Activated CD8-positive, alpha-beta memory T cell treated with anti-CD3 and anti-CD28 coated beads for 24 hours (primary cell): ENCODE measurements around the gene GLG1.
"Not testable (repeated sequence)": the region's sequence is repeated elsewhere in the genome, so short reads cannot be mapped to it uniquely, and the experiment has no call there.

Experiments used
- DNase-seq: peaks from one replicate; pipeline ENCODE4 v3.0.0-alpha.2; 2020

The GLG1 gene

DNA sequence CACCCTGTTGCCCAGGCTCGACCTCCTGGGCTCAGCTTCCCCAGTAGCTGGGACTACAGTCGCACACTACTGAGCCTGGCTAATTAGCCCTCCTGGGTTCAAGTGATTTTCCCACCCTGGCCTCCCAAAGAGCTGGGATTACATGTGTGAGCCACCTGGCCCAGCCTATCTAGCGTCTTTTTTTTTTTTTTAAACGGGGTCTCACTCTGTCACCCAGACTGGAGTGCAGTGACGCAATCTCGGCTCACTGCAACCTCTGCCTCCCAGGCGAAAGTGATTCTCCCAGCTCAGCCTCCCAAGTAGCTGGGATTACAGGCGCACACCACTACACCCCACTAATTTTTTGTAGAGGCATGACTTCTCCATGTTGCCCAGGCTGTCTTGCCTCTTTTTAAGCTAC is 33.3 kb downstream of the GLG1 start:
- DNase-seq: no peak

DNA sequence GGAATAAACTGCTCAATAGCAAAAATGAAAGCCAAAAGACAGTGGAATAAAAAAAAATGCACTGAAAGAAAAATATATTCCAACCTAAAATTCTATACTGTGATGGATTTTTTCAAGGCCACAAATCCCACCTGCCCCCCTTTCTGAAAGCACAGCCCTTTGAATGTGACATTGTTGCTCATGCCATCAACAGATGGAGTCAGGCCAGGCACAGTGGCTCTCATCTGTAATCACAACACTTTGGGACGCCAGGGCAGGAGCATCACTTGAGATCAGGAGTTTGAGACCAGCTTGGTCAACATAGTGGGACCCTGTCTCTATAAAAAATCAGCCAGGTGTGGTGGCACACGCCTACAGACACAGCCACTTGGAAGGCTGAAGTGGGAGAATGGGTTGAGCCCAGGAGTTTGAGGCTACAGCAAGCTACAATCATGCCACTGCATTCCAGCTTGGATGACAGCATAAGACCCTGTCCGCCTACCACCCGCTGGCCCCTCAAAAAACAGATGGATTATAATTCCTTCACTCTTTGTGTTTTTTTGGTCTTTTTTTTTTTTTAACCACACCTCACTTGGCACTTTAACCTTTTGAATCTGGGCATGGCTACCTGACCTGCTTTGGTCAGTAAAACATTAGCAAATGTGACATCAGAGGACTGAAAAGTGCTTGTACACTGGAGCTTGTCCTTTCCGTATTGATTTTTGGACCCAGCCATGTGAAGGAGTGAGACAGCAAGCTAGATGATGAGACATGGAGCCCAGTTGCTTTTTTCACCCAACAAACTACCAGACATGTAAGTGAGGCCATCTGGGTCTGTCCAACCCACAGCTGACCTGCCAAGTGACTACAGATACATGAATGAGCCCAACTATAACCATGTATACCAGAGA is 36.3 kb downstream of the GLG1 start:
- DNase-seq: no peak

DNA sequence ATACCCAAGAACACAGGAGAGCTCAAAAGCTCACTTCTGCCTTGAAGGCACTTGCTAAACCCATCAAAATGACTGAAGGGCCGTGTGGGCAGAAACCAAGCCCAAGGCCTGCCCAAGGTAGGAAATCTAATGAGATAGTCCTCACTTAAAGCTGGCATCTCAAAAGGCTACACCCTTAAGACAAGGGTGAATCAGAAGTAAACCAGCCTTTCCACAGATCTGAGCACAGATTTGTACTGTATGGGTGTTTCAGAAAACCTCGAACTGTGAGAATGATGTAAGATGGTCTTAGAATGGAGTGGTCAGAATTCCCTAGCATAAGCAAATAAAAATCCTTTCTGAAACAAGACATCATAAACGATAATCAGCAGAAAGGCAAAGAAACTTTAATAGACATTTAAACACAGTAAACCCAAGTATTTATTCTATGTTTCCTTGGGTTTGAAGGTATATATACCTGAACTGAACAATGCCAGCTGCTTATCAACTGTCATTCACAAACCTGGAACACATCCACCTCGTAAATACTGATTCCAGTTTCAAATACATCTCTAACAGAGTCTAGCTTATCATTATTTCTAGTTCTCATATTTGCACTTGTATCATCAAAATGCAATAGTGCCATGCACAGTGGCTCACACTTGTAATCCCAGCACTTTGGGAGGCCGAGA is 37.8 kb downstream of the GLG1 start:
- no peak for DNase-seq

DNA sequence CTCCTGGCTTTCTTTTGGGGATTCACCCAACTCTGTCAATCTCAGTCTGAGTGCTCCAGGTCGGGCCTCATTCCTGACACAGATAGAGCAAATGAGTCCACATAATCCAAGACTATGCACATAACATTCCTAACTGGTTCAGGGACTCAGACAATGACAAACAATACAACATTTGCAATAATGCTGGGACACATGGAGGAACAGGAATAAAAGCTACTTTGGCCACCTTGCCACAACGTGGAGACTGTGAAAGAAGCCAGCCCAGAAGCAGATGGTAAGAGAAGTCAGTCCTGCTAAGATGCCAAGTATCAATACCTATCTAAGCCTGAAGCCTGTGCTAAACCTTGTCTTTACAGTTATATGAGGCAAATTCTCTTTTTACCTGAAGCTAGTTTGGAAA is 39.0 kb downstream of the GLG1 start:
- DNase-seq: no peak

DNA sequence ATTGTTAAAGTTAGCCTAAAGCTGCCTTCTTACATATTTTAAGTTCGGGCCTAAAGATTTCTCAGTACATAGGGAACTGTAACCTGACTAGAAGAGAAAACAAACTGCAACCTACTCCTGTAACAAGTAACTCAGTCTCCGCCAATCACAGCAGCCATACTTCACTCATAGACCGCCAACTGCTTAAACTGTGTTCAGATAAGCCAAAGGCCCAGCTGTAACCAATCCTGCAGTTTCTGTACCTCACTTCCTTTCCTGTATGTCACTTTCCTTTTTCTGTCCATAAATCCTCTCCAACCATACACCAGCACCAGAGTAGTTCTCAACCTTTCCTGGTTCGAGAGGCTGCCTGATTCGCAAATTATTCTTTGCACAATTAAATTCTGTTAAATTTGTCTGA is 41.5 kb downstream of the GLG1 start:
- DNase-seq: no peak

DNA sequence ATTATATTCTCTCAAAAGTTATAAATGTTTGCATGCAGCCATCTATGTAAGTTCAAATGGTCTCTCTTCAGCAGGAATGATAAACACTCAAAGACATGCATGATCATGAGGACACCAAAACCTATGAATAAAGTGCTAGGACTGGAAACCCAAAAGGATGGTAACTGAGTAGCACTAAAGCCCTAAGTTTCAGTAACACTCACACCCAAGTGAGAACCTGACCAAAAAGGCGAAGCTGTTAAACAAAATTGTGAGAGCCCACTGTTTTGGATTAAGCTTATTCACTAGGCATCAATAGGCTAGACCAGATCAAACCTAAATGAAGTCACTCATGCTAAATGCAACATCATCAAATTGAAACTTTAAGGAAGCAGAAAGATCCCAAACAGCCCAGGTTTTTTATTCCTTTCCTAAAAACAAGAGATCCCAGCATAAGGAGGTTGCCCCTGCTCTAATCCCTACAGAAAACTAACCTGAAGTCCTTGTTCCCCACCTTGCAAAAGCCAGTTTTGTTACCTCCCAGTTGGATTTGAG is 42.4 kb downstream of the GLG1 start:
- no peak for DNase-seq

DNA sequence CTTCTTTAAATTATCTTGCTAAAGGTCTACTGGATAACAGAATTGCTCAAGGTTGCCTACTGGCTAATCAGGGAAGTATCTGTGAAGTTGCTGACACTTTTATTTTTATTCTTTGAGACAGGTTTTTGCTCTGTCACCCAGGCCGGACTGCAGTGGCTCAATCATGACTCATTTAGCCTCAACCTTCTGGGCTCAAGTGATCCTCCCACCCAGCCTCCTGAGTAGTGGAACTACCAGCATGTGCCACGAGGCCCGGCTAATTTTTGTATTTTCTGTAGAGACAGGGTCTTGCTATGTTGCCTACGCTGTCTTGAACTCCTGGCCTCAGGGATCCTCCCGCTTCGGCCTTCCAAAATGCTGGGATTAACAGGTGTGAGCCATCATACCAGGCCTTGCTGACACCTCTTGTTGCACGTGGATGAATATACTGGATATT is 43.1 kb downstream of the GLG1 start:
- DNase-seq: no peak

DNA sequence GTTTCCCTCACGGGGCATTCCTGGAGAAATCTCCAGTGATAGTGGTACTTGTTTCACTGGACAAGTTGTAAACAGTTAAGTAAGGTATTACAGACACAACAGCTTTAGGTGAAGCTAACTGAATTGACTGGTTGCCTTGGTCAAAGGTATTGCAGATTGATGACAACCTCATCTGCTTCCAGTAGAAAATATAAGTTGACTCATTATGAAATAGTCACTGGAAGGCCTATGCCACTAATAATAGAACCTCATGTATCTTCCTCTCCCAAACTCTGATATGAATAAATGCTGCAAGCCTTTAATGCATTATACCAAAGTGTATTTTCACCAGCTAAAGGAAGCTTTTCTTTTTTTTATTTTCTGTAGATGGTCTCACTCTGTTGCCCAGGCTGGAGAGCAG is 44.8 kb downstream of the GLG1 start:
- DNase-seq: no peak

DNA sequence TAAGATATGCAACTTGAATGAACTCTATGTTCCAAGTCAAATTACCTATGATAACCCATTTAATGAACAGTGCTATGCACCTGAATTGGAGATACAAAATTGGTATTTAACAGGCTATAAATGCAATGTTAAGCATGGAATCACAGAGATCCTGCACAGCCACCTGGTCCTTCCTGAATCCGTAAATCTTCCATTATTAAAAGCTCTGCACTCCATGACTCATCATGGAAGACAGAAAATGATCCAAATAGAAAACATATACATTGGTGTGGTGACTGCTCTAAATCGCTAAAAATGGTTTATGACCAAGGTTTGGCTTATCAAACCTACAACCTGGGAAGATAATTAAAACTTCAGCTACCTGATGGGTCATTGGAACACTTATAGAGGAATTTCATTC is 45.3 kb downstream of the GLG1 start:
- DNase-seq: no peak

DNA sequence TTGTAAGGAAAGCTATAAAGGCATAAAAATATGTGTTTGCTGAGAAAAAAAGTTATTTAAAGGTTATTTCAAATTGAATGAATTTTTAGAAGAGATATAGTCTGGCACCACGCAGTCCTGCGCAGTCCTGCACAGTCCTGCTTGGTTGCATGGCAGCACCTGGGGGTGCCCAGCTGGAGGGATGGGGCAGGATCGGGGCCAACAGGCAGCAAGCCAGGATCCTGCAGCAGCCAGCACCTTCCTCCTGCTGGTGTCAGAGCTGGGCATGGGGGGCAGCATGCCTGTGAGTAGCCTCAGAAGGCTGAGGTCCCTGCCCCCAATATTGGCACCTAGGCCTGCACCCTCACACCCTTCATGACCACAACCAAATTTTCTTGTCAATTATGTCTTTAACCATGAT is 46.0 kb downstream of the GLG1 start:
- DNase-seq: no peak

DNA sequence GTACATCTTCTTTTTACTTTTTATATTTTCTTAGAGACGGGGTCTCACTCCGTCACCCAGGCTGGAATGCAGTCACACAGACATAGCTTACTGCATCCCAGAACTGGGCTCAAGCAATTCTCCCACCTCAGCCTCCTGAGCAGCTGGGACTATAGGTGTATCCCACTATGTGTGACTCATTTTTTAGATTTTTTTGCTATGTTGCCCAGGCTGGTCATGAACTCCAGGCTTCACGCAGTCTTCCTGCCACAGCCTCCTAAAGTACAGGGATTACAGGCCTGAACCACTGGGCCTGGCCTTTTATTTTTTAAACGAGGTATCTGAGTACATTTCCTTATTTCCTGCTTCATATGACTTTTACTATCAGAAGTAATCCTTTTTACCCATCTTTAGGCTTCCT is 48.0 kb downstream of the GLG1 start:
- DNase-seq: no peak

DNA sequence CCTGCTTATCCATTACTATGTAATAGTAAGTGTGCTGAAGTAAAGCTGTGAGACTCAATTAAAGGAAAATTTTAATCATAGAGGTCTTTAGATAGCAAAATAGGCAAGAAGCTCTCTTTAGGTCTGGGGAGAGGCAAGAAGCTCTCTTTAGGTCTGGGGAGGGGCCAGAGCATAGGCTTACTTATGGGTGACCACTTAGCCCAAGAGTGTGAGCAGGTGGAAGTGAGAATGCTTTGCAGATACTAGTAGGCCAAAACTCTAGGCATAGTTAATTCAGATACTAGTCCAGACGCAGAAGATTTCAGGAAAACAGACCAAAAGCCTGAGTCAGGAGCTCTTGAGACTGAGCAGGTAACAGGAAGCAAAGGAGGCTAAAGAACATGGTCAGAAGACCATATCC is 49.6 kb downstream of the GLG1 start:
- DNase-seq: no peak

DNA sequence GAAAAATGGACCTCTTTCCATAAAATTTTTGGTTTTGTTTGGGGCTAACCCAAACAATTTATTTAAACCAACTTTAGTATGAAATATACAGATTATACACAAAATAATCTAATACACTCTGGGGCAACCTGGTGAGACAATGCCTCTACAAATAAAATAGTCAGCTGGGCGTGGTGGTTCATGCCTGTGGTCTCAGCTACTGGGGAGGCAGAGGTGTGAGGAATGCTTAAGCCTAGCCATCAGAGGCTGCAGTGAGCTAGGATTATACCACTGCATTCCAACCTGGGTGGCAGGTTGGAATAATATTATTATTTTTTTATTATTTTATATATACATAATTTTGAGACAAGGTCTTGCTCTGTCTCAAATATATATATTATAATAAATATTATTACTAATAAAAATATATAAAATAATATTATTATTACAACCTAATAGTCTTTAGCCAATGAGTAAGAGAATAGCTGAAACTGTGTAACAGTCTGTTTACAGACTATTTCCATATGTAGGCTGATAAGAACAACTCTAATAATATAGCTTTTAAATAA is 50.5 kb downstream of the GLG1 start:
- DNase-seq: no peak

DNA sequence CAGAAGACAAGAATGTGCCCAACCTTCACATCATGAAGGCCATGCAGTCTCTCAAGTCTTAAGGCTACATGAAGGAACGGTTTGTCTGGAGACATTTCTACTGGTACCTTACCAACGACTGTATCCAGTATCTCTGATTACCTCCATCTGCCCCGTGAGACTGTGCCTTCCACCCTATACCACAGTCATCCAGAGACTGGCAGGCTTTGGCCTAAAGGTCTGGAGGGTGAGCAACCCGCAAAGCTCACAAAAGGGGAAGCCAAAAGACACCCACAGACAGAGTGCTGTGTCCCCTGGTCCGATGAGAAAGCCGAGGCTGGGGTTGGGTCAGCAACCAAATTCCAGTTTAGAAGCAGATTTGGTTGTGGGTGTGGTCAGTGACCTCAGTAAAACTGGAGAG is 54.6 kb downstream of the GLG1 start:
- DNase-seq: not testable (repeated sequence)

DNA sequence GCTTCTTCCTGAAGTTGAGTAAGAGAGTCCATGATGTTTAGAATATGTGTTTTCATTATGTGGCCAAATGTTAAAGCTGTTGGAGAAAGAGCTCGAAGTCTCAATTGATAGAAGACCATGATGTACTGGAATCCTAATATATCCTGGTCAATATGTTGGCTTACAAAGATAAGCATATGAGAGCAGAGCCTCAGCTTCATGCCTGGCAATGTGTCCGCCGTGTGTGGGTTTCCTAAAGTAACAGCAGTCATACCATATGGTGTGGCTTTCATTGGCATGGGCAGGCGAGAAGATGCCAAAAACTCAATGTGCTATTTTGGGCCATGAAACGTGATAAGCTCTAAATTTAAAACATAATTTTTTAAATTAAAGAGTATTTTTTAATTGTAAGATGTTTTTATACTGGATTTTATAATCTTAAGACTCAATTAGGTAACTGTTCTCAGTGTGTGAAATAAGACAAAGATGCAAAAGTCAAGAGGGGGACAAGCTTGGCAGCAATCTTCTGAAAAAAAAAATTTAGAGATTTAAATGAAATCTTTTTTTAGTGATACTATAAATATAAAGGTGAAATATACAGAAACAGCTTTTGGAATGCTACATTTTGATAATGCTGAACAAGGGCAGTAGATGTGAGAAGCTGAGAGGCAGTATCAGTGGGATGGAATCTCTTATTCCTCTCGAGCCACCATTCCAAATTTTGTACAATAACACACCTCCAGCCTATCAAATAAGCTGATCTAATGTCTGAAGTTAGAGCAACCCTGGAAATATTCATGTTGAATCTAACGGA is 56.5 kb downstream of the GLG1 start:
- DNase-seq: not testable (repeated sequence)

DNA sequence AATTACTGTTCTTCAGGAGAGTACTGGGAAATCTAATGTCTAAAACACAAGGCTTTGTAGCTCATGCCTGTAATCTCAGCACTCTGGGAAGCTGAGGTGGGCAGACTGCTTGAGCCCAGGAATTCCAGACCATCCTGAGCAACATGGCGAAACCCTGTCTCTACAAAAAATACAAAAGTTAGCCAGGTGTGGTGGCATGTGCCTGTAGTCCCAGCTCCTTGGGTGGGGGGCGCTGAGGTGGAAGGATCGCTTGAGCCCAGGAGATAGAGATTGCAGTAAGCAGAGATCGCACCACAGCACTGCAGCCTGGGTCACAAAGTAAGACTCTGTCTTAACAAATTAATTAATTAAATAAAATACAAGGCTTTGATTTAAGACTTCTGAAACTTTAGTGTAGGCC is 60.8 kb downstream of the GLG1 start:
- not testable (repeated sequence) for DNase-seq

DNA sequence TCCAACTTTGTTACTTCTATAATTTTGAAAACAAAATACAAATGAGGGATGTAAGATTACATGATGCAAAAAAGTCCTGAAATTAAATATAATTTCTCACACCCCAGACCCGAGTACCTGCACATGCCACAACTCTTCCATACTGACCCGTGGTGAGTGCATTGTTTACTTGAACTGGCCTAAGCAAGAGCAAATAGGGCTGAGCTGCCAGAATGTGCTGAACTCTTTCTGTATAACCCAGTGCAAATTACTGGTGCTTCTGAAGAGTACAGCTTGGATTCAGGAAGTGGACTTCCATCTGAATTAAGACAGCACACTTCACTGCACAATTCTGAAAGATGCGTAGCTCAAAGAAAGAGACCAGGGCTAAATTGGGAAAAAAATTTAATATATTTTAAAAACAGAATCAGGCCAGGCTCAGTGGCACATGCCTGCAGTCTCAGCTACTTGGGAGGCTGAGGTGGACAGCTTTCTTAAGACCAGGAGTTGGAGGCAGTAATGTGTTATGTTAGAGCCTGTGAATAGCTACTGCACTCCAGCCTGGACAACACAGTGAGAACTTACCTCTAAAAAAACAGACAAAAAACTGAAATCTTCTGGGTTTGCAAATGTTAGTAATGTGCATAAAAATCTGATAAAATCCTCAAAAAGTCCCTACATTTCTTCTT is 63.9 kb downstream of the GLG1 start:
- not testable (repeated sequence) for DNase-seq

DNA sequence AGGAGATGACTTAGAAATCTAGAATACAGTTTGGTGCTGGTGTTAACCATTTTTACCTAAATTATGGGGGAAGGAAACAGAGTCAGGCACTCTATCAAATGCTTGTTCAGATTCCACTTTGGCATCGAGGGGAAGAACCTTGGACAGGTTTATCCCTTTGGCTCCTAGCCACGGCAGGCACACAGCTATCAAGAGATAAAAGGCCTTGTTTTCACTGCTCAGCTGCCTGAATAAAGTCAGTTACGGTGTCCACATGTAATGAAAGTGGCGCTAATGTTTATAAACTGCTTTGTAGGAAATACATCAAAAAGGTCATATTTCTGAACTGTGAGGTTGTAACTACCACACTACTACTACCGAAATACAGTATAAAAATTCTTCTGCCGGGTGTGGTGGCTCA is 66.3 kb downstream of the GLG1 start:
- DNase-seq: not testable (repeated sequence)

DNA sequence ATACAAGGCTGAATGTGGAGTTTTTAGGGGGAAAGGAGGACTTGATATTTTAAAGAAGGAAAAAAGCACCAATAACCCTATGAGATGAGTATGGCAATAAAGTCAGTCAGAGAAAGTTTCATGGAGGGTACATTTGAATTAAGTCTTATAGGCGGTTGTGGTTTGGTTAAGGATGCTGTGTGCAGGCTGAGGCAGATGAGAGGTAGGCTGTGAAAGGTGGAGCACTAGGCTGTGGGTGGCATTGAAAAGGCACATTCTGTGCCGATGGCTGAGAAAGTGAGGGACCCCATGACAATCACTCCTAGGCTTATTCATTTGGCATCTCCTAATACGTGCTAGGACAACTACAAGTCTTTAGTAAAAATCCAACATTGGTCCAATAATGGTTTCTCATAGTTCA is 68.1 kb downstream of the GLG1 start:
- DNase-seq: not testable (repeated sequence)

DNA sequence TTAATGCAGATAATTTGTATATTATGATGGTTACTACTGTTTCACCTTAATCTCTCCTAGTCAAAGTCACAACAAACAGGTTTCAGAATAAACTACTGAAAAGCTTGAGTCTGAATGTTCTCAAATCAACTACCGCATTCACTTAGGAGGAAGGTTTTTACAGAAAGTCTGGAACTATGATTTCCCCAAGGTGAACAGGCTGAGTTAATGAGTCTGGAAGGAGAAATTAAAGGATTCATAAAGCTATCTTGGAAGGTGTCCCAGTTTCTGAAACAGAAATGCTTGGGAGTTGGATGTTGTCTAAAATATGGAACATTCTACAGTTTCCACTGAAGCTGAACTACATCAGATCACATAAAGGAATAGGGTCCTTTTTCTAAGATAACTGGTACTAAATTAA is 69.2 kb downstream of the GLG1 start:
- not testable (repeated sequence) for DNase-seq

DNA sequence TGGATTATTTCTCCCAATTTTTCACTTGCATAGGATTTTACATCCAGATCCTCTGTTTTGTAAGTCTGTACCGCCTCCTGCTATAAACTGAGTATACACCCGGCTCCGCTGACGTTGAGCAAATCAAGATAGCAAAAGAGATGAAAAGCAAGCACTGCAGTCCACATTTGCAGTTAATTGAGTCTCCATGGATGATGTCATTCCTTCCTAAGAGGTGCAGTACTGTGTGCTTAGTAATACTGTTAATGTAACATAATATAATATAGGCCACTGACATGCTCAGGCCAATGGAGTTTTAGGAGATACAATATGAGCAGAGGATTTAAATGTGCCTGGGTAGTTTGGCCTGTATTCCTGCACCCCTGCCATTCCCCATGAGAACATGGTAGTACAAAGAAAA is 72.3 kb downstream of the GLG1 start:
- not testable (repeated sequence) for DNase-seq

DNA sequence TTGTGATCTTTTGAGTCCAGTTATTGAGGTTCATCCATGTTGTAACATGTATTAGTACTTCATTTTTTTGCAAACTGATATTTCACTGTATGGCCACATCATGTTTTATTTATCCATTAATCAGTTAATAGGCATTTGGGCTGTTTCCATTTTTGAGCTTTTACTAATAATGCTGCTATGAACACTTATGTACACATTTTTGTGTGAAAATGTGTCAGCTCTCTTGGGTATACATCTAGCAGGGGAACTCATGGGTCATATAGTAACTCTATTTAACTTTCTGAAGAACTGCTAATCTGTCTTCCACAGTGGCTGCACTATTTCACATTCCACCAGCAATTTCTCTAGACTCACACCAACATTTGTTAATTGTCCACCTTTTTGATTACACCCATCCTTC is 82.0 kb downstream of the GLG1 start:
- no peak for DNase-seq
